ENCODE data around the gene MFAP5.

GRCh38 chr12:8615206-8615605 is 47.4 kb downstream of the MFAP5 start:
- TF ChIP-seq TAF1 (IDR thresholded peaks at IDR 0.05; ENCODE audit: borderline replicate concordance, insufficient read depth, low read length) (no peak), REST (IDR thresholded peaks at IDR 0.05; ENCODE audit: insufficient read depth in 1 of 2, low read depth in 2 of 2, low read length in 2 of 2) (no peak)

Data from PFSK-1 (cell line).